ENCODE measurements around the gene RIN3.

- TF ChIP-seq CTCF (IDR thresholded peaks at IDR 0.05; ENCODE audit: low read length) (no peak), EZH2phosphoT487 (IDR thresholded peaks at IDR 0.05; ENCODE audit: low read length) (no peak)
Measured at GRCh38 chr14:92484132-92484823, 29.3 kb upstream of the RIN3 start.
